ENCODE measurements around the gene KCTD12. TPM values are rescaled to one million over a fixed set of nuclear protein-coding genes. Genes with fewer than 3 reads are reported as not detected.
"Not testable (repeated sequence)": the region's sequence is repeated elsewhere in the genome, so short reads cannot be mapped to it uniquely, and the experiment has no call there.

KCTD12 gene
- total RNA-seq, 1 donor = 29.1 TPM

- not testable (repeated sequence) for H3K27me3 ChIP-seq (ENCODE audit: insufficient read depth, low read length); H3K4me1 ChIP-seq (ENCODE audit: insufficient read depth, low read length); H3K9me3 ChIP-seq (ENCODE audit: low read depth, low read length); H3K4me3 ChIP-seq (ENCODE audit: low read length)
Measured at GRCh38 chr13:76899066-76899465, 12.9 kb upstream of the KCTD12 start.

- H3K9me3 ChIP-seq (ENCODE audit: low read depth, low read length); H3K4me1 ChIP-seq (ENCODE audit: insufficient read depth, low read length); H3K4me3 ChIP-seq (ENCODE audit: low read length); H3K27me3 ChIP-seq (ENCODE audit: insufficient read depth, low read length): not testable (repeated sequence)
Measured at GRCh38 chr13:76897171-76897570, 11.0 kb upstream of the KCTD12 start.

GRCh38 chr13:76894401-76895110 lies 8.4 kb upstream of the KCTD12 start:
- Histone ChIP-seq H3K4me1 (ENCODE audit: insufficient read depth, low read length) (peaks cover 10% of the 10 kb centered on the region), H3K4me3 (ENCODE audit: low read length) (no peak overlapping the region), H3K27me3 (ENCODE audit: insufficient read depth, low read length) (peaks cover 2% of the 10 kb centered on the region), H3K9me3 (ENCODE audit: low read depth, low read length) (no peaks in the 10 kb centered on the region)

GRCh38 chr13:76892488-76892887 lies 6.3 kb upstream of the KCTD12 start:
- Histone ChIP-seq H3K9me3 (ENCODE audit: low read depth, low read length) (no peaks in the 10 kb centered on the region), H3K4me1 (ENCODE audit: insufficient read depth, low read length) (peaks cover 10% of the 10 kb centered on the region), H3K27me3 (ENCODE audit: insufficient read depth, low read length) (peaks cover 2% of the 10 kb centered on the region), H3K4me3 (ENCODE audit: low read length) (no peak overlapping the region)

DNA sequence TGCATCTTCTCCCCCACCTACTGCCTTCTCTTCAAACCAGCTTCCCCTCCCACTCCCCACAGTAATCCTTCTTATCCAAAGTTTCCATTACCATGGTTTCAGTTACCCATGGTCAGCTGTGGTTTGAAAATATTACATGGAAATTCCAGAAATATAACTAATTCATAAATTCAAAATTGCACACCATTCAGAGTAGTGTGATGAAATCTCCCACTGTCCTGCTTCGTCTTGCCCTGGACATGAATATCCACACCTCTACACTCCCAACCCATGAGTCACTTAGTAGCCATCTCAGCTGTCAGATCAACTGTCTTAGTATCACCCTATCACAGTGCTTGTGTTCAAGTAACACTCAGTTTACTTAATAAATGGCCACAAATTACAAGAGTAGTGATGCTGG lies 3.8 kb upstream of the KCTD12 start:
- Histone ChIP-seq H3K4me1 (ENCODE audit: insufficient read depth, low read length) (peaks cover 19% of the 10 kb centered on the region), H3K4me3 (ENCODE audit: low read length) (no peak overlapping the region), H3K27me3 (ENCODE audit: insufficient read depth, low read length) (peaks cover 2% of the 10 kb centered on the region), H3K9me3 (ENCODE audit: low read depth, low read length) (no peaks in the 10 kb centered on the region)

DNA sequence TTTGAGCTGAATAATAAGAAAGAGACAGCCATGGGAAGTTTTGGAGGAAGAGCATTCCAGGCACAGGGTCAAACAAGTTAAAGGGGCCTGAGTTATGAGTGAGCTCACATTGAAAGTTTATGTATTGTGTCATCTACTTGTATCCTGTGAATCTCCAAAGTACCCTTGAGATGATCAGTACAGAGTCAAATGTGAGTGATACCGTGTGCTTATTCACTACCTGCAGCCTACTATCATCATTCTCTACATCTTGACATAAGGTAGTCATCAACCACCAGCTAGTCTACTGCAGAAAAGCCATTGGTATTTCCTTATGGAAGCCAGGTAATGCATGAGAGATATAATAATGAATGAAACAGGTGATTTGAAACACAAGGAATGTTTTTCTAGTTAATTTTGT lies 3.0 kb upstream of the KCTD12 start:
- peaks cover 20% of the 10 kb centered on the region for H3K4me1 ChIP-seq (ENCODE audit: insufficient read depth, low read length)
- peaks cover 2% of the 10 kb centered on the region for H3K27me3 ChIP-seq (ENCODE audit: insufficient read depth, low read length)
- H3K9me3 ChIP-seq (ENCODE audit: low read depth, low read length) = no peaks in the 10 kb centered on the region
- no peak overlapping the region for H3K4me3 ChIP-seq (ENCODE audit: low read length)

- H3K4me3 ChIP-seq (ENCODE audit: low read length) = no peak overlapping the region
Measured at GRCh38 chr13:76888421-76888820, 2.2 kb upstream of the KCTD12 start.

GRCh38 chr13:76887076-76887563 lies 915 bp upstream of the KCTD12 start:
- H3K4me1 ChIP-seq (ENCODE audit: insufficient read depth, low read length) = peaks cover 21% of the 10 kb centered on the region
- H3K27me3 ChIP-seq (ENCODE audit: insufficient read depth, low read length) = no peaks in the 10 kb centered on the region
- H3K4me3 ChIP-seq (ENCODE audit: low read length) = peak overlapping the region; percentile 66
- H3K9me3 ChIP-seq (ENCODE audit: low read depth, low read length) = no peaks in the 10 kb centered on the region

More at GRCh38 chr13:76888421-76888820, 2.2 kb upstream of the KCTD12 start:
- Histone ChIP-seq H3K9me3 (ENCODE audit: low read depth, low read length) (no peaks in the 10 kb centered on the region), H3K4me1 (ENCODE audit: insufficient read depth, low read length) (peaks cover 18% of the 10 kb centered on the region), H3K27me3 (ENCODE audit: insufficient read depth, low read length) (peaks cover 2% of the 10 kb centered on the region)

DNA sequence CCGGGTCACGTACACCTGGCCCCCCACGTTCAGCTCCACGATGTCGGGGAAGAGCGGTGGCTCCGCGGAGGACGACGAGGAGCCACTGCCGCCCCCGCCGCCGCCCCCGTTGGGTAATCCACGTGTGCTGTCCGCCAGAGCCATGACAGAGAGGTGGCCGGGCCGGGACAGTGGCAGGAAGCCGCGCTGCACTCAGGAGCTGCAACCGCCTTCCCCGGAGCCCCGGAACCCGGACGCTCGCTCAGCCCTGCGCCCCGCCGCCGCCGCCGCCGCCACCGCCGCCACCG lies 257 bp downstream of the KCTD12 start:
- Histone ChIP-seq H3K4me1 (ENCODE audit: insufficient read depth, low read length) (peaks cover 25% of the 10 kb centered on the region), H3K27me3 (ENCODE audit: insufficient read depth, low read length) (no peaks in the 10 kb centered on the region), H3K9me3 (ENCODE audit: low read depth, low read length) (no peaks in the 10 kb centered on the region), H3K4me3 (ENCODE audit: low read length) (peak overlapping the region; percentile 66)

DNA sequence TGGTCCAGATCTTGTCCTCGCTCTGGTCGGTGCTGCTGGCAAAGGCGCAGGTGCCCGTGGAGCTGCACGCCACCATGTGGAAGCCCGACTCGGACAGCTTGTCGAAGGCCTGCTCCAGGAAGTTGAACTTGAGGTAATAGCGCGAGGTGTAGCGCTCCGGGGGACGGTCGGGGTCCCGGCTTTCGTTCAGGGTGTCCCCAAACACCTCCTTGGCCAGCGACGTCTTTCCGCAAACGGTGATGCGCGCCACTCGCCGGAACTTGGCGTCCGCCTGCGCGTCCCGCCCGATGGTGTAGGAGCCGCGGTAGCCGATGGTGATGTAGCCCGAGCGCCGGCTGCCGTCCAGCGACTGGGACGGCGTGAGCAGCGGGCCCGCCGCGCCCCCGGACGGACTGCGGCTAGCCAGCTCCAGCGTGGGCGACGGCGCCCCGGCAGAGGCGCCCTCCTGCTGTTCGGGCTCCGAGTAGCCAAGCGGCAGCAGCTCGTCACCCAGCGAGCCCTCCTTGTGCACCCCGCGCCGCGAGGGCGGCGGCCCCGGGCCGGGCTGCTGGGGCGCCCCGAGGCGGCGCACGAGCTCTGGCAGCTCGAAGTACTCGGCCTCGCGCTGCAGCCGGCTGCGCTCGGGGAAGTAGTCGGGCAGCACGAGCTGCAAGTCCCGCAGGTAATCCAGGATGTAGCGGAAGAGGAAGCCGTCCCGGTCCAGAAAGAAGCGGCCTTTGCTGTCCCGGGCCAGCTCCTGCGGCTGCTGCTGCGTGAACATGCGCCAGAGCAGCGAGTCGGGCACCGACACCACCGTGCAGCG lies 801 bp downstream of the KCTD12 start:
- H3K27me3 ChIP-seq (ENCODE audit: insufficient read depth, low read length) = no peaks in the 10 kb centered on the region
- peaks cover 25% of the 10 kb centered on the region for H3K4me1 ChIP-seq (ENCODE audit: insufficient read depth, low read length)
- H3K4me3 ChIP-seq (ENCODE audit: low read length) = peak overlapping the region; percentile 66
- H3K9me3 ChIP-seq (ENCODE audit: low read depth, low read length) = no peaks in the 10 kb centered on the region

GRCh38 chr13:76884907-76885202 lies 1.4 kb downstream of the KCTD12 start:
- peak overlapping the region; percentile 66 for H3K4me3 ChIP-seq (ENCODE audit: low read length)
- H3K4me1 ChIP-seq (ENCODE audit: insufficient read depth, low read length) = peaks cover 27% of the 10 kb centered on the region
- H3K9me3 ChIP-seq (ENCODE audit: low read depth, low read length) = no peaks in the 10 kb centered on the region
- no peaks in the 10 kb centered on the region for H3K27me3 ChIP-seq (ENCODE audit: insufficient read depth, low read length)

DNA sequence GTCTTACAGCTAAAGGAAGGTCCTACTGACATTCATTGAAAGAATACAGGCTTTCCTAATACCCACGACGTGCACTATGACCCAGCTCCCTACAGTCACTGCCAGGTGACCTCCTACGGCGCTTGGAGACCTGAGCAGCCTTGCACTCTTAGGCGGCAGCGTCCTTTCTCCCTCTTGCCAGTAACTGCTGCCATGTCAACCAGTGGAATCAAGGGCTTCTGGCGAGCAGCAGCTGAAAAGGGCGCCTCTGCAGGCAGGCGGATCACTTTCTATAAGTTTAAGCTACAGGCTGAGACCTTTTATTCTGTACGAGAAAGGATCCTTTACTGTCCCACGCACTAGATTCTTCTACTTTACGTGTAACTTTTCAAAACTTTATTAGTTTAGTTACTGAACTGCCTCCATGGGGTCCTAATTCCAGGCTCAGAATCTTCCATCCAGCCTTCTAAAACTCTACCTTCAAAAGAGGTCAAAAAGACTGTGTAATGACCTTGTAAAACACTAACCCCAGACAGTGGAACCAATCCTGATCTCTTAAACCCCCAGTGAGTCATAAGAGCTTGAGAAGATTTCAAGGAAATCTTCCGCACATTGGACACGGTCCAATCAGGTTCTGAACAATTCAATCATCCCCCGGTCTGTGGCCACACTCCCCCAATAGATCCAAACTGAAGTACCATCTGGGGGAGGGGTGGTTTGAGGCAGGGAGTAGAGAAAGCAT lies 1.9 kb downstream of the KCTD12 start:
- Histone ChIP-seq H3K9me3 (ENCODE audit: low read depth, low read length) (no peaks in the 10 kb centered on the region), H3K4me3 (ENCODE audit: low read length) (peak overlapping the region; percentile 66), H3K4me1 (ENCODE audit: insufficient read depth, low read length) (peaks cover 32% of the 10 kb centered on the region), H3K27me3 (ENCODE audit: insufficient read depth, low read length) (no peaks in the 10 kb centered on the region)

DNA sequence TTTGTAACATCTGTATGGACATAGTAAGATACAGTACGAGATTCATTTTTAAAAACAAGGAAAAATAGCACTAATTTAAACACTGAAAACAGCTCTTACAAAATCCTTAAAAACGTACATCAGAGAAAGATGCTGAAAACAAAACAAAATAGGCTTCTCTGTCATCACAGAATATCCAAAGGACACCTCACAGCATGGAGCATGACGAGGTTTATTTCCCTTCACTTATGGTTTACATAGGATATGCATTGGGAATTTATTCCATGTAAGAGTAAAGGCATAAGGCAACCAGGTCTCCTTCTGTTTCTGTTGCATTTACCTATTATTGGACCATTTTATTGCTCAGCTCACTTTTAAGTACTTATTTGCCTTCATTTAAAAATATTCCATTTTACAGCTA lies 3.0 kb downstream of the KCTD12 start:
- peak overlapping the region; percentile 66 for H3K4me3 ChIP-seq (ENCODE audit: low read length)
- no peaks in the 10 kb centered on the region for H3K9me3 ChIP-seq (ENCODE audit: low read depth, low read length)
- peaks cover 43% of the 10 kb centered on the region for H3K4me1 ChIP-seq (ENCODE audit: insufficient read depth, low read length)
- no peaks in the 10 kb centered on the region for H3K27me3 ChIP-seq (ENCODE audit: insufficient read depth, low read length)

GRCh38 chr13:76882431-76882830 lies 3.8 kb downstream of the KCTD12 start:
- Histone ChIP-seq H3K4me3 (ENCODE audit: low read length) (peak overlapping the region; percentile 66), H3K9me3 (ENCODE audit: low read depth, low read length) (no peaks in the 10 kb centered on the region), H3K27me3 (ENCODE audit: insufficient read depth, low read length) (no peaks in the 10 kb centered on the region), H3K4me1 (ENCODE audit: insufficient read depth, low read length) (peaks cover 49% of the 10 kb centered on the region)

DNA sequence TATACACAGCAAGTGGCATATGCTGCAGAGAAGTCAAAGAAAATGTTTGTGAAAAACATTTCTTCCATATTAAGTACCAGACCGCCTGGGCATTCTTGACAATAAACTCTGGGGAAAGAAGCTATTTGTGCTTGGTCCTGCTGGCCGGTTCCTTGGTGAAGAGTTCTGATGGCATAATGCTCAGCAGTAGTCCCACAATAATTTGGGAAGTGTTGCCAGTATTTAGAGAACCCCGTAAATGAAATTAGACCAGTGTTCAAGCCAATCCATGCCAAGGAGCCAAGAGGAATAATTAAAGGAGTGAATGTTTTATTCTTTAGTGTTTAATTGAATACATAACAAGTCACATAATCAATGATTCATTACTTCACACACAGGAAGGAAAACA lies 6.3 kb downstream of the KCTD12 start:
- H3K9me3 ChIP-seq (ENCODE audit: low read depth, low read length) = no peaks in the 10 kb centered on the region
- H3K27me3 ChIP-seq (ENCODE audit: insufficient read depth, low read length) = no peaks in the 10 kb centered on the region
- H3K4me3 ChIP-seq (ENCODE audit: low read length) = no peak overlapping the region
- H3K4me1 ChIP-seq (ENCODE audit: insufficient read depth, low read length) = peaks cover 38% of the 10 kb centered on the region
